ENCODE data around the gene RCOR2. TPM values are rescaled to one million over a fixed set of nuclear protein-coding genes. Genes with fewer than 3 reads are reported as not detected.
"Not testable (repeated sequence)": the region's sequence is repeated elsewhere in the genome, so short reads cannot be mapped to it uniquely, and the experiment has no call there.

The RCOR2 gene
- polyA plus RNA-seq, 1 donor (not counting 4 experiments of a cell fraction or from before 2014, with no cell fraction given), result 0.46 TPM

DNA sequence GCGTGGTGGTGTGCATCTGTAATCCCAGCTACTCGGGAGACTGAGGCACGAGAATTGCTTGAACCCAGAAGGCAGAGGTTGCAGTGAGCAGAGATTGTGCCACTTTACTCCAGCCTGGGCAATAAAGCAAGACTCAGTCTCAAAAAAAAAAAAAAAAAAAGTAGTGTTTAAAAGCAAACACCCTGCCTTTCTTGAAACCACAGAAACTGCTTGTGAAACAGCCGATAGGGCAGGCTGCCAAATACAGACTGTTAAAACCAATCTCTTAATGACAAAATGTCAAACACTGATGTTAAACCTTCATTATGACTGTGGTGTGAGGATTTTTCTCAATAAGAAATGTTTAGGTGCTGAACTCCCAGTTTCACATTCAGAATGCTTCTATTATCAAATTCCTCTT is 50.8 kb downstream of the RCOR2 start:
- no peak overlapping the region for H3K4me2 ChIP-seq (ENCODE audit: control insufficient read depth, extremely low read depth, insufficient read depth, low read depth, low read length)
- DNase-seq (ENCODE audit: low read depth, low spot score) (no peak), FAIRE-seq (no peak)
- peaks cover 56% of the 10 kb centered on the region for H3K79me2 ChIP-seq (ENCODE audit: control insufficient read depth, insufficient read depth, low read length)
- TF ChIP-seq EZH2 (IDR thresholded peaks at IDR 0.05; ENCODE audit: low read length), result no peak
- peaks cover 3% of the 10 kb centered on the region for H3K9me1 ChIP-seq (ENCODE audit: control insufficient read depth, extremely low read depth, insufficient read depth, low read length)
- peaks cover 26% of the 10 kb centered on the region for H3K4me1 ChIP-seq (ENCODE audit: control insufficient read depth, extremely low read depth, insufficient read depth, low read length)
- H3K27ac ChIP-seq (ENCODE audit: control insufficient read depth, insufficient read depth, low read length), result no peak overlapping the region
- H3K4me3 ChIP-seq (ENCODE audit: control insufficient read depth in 2 of 3, extremely low read depth in 1 of 3, insufficient read depth in 2 of 3, low read depth in 1 of 3, low read length in 3 of 3), result no peak overlapping the region
- H2AFZ ChIP-seq (ENCODE audit: control insufficient read depth, low read length), result no peak overlapping the region
- H4K20me1 ChIP-seq (ENCODE audit: control insufficient read depth, extremely low read depth, insufficient read depth, low read length), result peaks cover 18% of the 10 kb centered on the region
- dilution Hi-C loops (cut with MboI; ENCODE audit: extremely low pct_ligation_motif_present, low sequenced_read_pairs), result no loop called here
- peaks cover 7 to 8% of the 10 kb centered on the region in 2 experiments for H3K36me3 ChIP-seq (ENCODE audit: control insufficient read depth in 2 of 2, extremely low read depth in 1 of 2, insufficient read depth in 2 of 2, low read length in 2 of 2)
- no peak overlapping the region for H3K9ac ChIP-seq (ENCODE audit: control insufficient read depth, extremely low read depth, insufficient read depth, low read length)
- no peaks in the 10 kb centered on the region for H3K9me3 ChIP-seq (ENCODE audit: control insufficient read depth, low read depth, low read length)
- H3K27me3 ChIP-seq (ENCODE audit: control insufficient read depth, extremely low read depth, insufficient read depth, low read length), result no peaks in the 10 kb centered on the region

- H3K9me3 ChIP-seq (ENCODE audit: control insufficient read depth, low read depth, low read length); H4K20me1 ChIP-seq (ENCODE audit: control insufficient read depth, extremely low read depth, insufficient read depth, low read length); FAIRE-seq; H3K9me1 ChIP-seq (ENCODE audit: control insufficient read depth, extremely low read depth, insufficient read depth, low read length); H3K27me3 ChIP-seq (ENCODE audit: control insufficient read depth, extremely low read depth, insufficient read depth, low read length); dilution Hi-C loops (cut with MboI; ENCODE audit: extremely low pct_ligation_motif_present, low sequenced_read_pairs); H3K9ac ChIP-seq (ENCODE audit: control insufficient read depth, extremely low read depth, insufficient read depth, low read length); H3K36me3 ChIP-seq (ENCODE audit: control insufficient read depth in 2 of 2, extremely low read depth in 1 of 2, insufficient read depth in 2 of 2, low read length in 2 of 2); H3K4me3 ChIP-seq (ENCODE audit: control insufficient read depth in 2 of 3, extremely low read depth in 1 of 3, insufficient read depth in 2 of 3, low read depth in 1 of 3, low read length in 3 of 3); H2AFZ ChIP-seq (ENCODE audit: control insufficient read depth, low read length); DNase-seq (ENCODE audit: low read depth, low spot score); H3K27ac ChIP-seq (ENCODE audit: control insufficient read depth, insufficient read depth, low read length); H3K4me2 ChIP-seq (ENCODE audit: control insufficient read depth, extremely low read depth, insufficient read depth, low read depth, low read length): not testable (repeated sequence)
- Histone ChIP-seq H3K79me2 (ENCODE audit: control insufficient read depth, insufficient read depth, low read length) (peaks cover 47% of the 10 kb centered on the region), H3K4me1 (ENCODE audit: control insufficient read depth, extremely low read depth, insufficient read depth, low read length) (peaks cover 11% of the 10 kb centered on the region)
Measured at GRCh38 chr11:63863620-63864019, 53.3 kb downstream of the RCOR2 start.

- Histone ChIP-seq H3K79me2 (ENCODE audit: control insufficient read depth, insufficient read depth, low read length) (peaks cover 48% of the 10 kb centered on the region), H3K4me2 (ENCODE audit: control insufficient read depth, extremely low read depth, insufficient read depth, low read depth, low read length) (no peak overlapping the region), H3K4me3 (ENCODE audit: control insufficient read depth in 2 of 3, extremely low read depth in 1 of 3, insufficient read depth in 2 of 3, low read depth in 1 of 3, low read length in 3 of 3) (no peak overlapping the region), H3K9ac (ENCODE audit: control insufficient read depth, extremely low read depth, insufficient read depth, low read length) (no peak overlapping the region), H3K36me3 (ENCODE audit: control insufficient read depth in 2 of 2, extremely low read depth in 1 of 2, insufficient read depth in 2 of 2, low read length in 2 of 2) (peaks cover 7% of the 10 kb centered on the region in 2 experiments), H3K27ac (ENCODE audit: control insufficient read depth, insufficient read depth, low read length) (no peak overlapping the region), H4K20me1 (ENCODE audit: control insufficient read depth, extremely low read depth, insufficient read depth, low read length) (no peaks in the 10 kb centered on the region), H3K4me1 (ENCODE audit: control insufficient read depth, extremely low read depth, insufficient read depth, low read length) (peaks cover 5% of the 10 kb centered on the region), H2AFZ (ENCODE audit: control insufficient read depth, low read length) (no peak overlapping the region), H3K9me1 (ENCODE audit: control insufficient read depth, extremely low read depth, insufficient read depth, low read length) (no peaks in the 10 kb centered on the region), H3K27me3 (ENCODE audit: control insufficient read depth, extremely low read depth, insufficient read depth, low read length) (no peaks in the 10 kb centered on the region), H3K9me3 (ENCODE audit: control insufficient read depth, low read depth, low read length) (no peaks in the 10 kb centered on the region)
- DNase-seq (ENCODE audit: low read depth, low spot score) (no peak), FAIRE-seq (no peak)
- TF ChIP-seq, protein P1, sequence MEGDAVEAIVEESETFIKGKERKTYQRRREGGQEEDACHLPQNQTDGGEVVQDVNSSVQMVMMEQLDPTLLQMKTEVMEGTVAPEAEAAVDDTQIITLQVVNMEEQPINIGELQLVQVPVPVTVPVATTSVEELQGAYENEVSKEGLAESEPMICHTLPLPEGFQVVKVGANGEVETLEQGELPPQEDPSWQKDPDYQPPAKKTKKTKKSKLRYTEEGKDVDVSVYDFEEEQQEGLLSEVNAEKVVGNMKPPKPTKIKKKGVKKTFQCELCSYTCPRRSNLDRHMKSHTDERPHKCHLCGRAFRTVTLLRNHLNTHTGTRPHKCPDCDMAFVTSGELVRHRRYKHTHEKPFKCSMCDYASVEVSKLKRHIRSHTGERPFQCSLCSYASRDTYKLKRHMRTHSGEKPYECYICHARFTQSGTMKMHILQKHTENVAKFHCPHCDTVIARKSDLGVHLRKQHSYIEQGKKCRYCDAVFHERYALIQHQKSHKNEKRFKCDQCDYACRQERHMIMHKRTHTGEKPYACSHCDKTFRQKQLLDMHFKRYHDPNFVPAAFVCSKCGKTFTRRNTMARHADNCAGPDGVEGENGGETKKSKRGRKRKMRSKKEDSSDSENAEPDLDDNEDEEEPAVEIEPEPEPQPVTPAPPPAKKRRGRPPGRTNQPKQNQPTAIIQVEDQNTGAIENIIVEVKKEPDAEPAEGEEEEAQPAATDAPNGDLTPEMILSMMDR (optimal IDR thresholded peaks at IDR 0.05 in 1 of 3, IDR thresholded peaks at IDR 0.05 in 1 of 3, conservative IDR thresholded peaks at IDR 0.05 in 1 of 3; ENCODE audit: extremely low read depth in 1 of 3, insufficient read depth in 2 of 3, low read length in 3 of 3), result no peak
- no peak for TF ChIP-seq EZH2 (IDR thresholded peaks at IDR 0.05; ENCODE audit: low read length)
- dilution Hi-C loops (cut with MboI; ENCODE audit: extremely low pct_ligation_motif_present, low sequenced_read_pairs), result no loop called here
Measured at GRCh38 chr11:63862923-63863322, 54.0 kb downstream of the RCOR2 start.

Small RNA genes lying within 50 kb of the gene (small RNA-seq; reads per million reads assigned to genes)
- gene RNU6-1306P (ENCODE audit: insufficient read length in 3 of 3, low read depth in 3 of 3, low replicate concordance in 1 of 3), result 0 reads per million in 3 experiments

Other genes starting within 250 kb of the RCOR2 start
- 24.8 to 47.4 TPM (median 36.5 TPM) in 3 replicates for gene ATL3, start 245.8 kb downstream of the RCOR2 start, polyA plus RNA-seq
- gene RTN3, start 235.7 kb downstream of the RCOR2 start, polyA plus RNA-seq, result 29.3 to 53.2 TPM (median 50.8 TPM) in 3 replicates
- 2.9 to 4.6 TPM (median 3.3 TPM) in 3 replicates for gene ZFTA, start 148.4 kb downstream of the RCOR2 start, polyA plus RNA-seq
- gene SPINDOC, start 103.7 kb downstream of the RCOR2 start, polyA plus RNA-seq, result 7.8 to 9.8 TPM (median 8.1 TPM) in 3 replicates
- gene MARK2, start 78.1 kb downstream of the RCOR2 start, polyA plus RNA-seq, result 18.6 to 35.2 TPM (median 20.8 TPM) in 3 replicates
- 8.9 to 23.2 TPM (median 13.5 TPM) in 3 replicates for gene NAA40, start 21.8 kb upstream of the RCOR2 start, polyA plus RNA-seq
- gene COX8A, start 57.5 kb upstream of the RCOR2 start, polyA plus RNA-seq, result 159 to 308 TPM (median 242 TPM) in 3 replicates
- gene OTUB1, start 69.3 kb upstream of the RCOR2 start, polyA plus RNA-seq, result 106 to 201 TPM (median 143 TPM) in 3 replicates
- not detected in 3 replicates for gene FLRT1, start 118.8 kb upstream of the RCOR2 start, polyA plus RNA-seq
- 2.7 to 6.7 TPM (median 4.6 TPM) in 3 replicates for gene MACROD1, start 248.9 kb upstream of the RCOR2 start, polyA plus RNA-seq

Data from keratinocyte (primary cell).